Thoracic aorta (tissue), 2 donors: ENCODE data around the gene PDIA6. TPM values are rescaled to one million over a fixed set of nuclear protein-coding genes. Genes with fewer than 3 reads are reported as not detected.

Source experiments
- ATAC-seq: fragments of 150-250 bp; one replicate; pipeline ENCODE4 v1.8.0; 2017; ENCODE audit warnings: low read depth; ENCODE audit not compliant: insufficient number of reproducible peaks, low FRiP score
- DNase-seq: peaks from one replicate; pipeline ENCODE4 v3.0.0-alpha.2; 2020; ENCODE audit warnings: low spot score
- H3K27ac ChIP-seq, 2 donors: fragments of 200-600 bp; sonication (generic); 1 replicate in 1 of 2; 2 replicates in 1 of 2; pipeline ENCODE4 v1.5.1; 2016; ENCODE audit warnings: mild to moderate bottlenecking in 2 of 2, moderate library complexity in 2 of 2
- H3K27me3 ChIP-seq: fragments of 200-600 bp; sonication (generic); replicated peaks from 2 replicates; pipeline ENCODE4 v1.6.0; 2016; ENCODE audit warnings: mild to moderate bottlenecking; ENCODE audit not compliant: insufficient read depth
- H3K36me3 ChIP-seq: fragments of 200-600 bp; sonication (generic); one replicate; pipeline ENCODE4 v1.5.1; 2016
- H3K4me1 ChIP-seq, 2 donors: fragments of 200-600 bp; sonication (generic); 1 replicate in 1 of 2; 2 replicates in 1 of 2; pipeline versions ENCODE4 v1.5.1 to v1.6.0; 2016; ENCODE audit warnings: low read depth in 2 of 2, mild to moderate bottlenecking in 1 of 2; ENCODE audit not compliant: control insufficient read depth in 1 of 2
- H3K4me3 ChIP-seq: fragments of 200-600 bp; sonication (generic); 2 replicates; pipeline ENCODE4 v1.5.1; 2016; ENCODE audit warnings: mild to moderate bottlenecking
- H3K9me3 ChIP-seq: fragments of 200-600 bp; sonication (generic); 2 replicates; pipeline ENCODE4 v1.5.1; 2016
- CTCF ChIP-seq: fragments of 200-600 bp; sonication (generic); IDR thresholded peaks from one replicate; pipeline ENCODE4 v1.5.1; 2019; ENCODE audit warnings: antibody characterized with exemption
- total RNA-seq, 2 donors: library from RNA; depleted of rRNA; stranded (reverse); fragments of >200 nt; gene quantifications; one replicate each; pipeline versions ENCODE4 v1.1.0 to v1.2.3, GENCODE V29; 2016

Gene PDIA6
- total RNA-seq, 2 donors from 2014 or later = 94.9 to 100 TPM

DNA sequence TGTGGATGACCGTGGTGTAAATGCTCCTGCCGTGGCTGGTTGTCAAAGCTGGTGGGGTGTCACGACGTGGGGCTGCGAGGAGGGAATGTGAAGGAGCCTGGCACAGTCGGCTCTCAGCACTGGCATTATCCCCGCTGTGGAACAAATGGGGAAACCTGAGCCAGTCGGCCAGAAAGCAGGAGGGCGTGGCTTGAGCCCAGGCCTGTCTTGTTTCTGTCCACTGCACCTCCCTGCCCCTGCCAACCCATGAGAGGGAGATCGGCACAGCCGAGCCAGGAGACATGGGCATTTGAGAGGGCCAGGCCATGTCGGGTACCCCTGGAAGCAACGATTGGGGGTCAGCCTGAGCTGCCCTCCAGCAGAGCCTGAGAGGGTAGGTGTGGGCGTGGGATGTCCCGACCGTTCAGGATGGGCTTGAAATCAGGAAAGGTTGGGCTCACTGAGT is 44.5 kb downstream of the PDIA6 start:
- Histone ChIP-seq H3K27me3 (no peaks in the 10 kb centered on the region), H3K9me3 (no peaks in the 10 kb centered on the region), H3K36me3 (no peaks in the 10 kb centered on the region), H3K27ac (no peak overlapping the region), H3K4me3 (no peak overlapping the region), H3K4me1 (no peaks in the 10 kb centered on the region)
- DNase-seq = no peak
- no peak for ATAC-seq
- TF ChIP-seq CTCF = no peak

GRCh38 chr2:10765914-10766313 is 46.7 kb downstream of the PDIA6 start:
- no peaks in the 10 kb centered on the region for H3K36me3 ChIP-seq

GRCh38 chr2:10765461-10765860 is 47.1 kb downstream of the PDIA6 start:
- DNase-seq = no peak
- no peak for ATAC-seq

More at GRCh38 chr2:10765914-10766313, 46.7 kb downstream of the PDIA6 start:
- no peaks in the 10 kb centered on the region for H3K9me3 ChIP-seq
- no peaks in the 10 kb centered on the region for H3K27me3 ChIP-seq
- ATAC-seq (no peak), DNase-seq (no peak)
- no peak overlapping the region for H3K4me3 ChIP-seq
- H3K4me1 ChIP-seq = no peaks in the 10 kb centered on the region
- no peak overlapping the region for H3K27ac ChIP-seq
- no peak for TF ChIP-seq CTCF

GRCh38 chr2:10764896-10765295 is 47.7 kb downstream of the PDIA6 start:
- no peak overlapping the region for H3K27ac ChIP-seq
- H3K4me1 ChIP-seq = no peaks in the 10 kb centered on the region
- ATAC-seq = no peak
- no peaks in the 10 kb centered on the region for H3K9me3 ChIP-seq
- H3K36me3 ChIP-seq = no peaks in the 10 kb centered on the region
- H3K27me3 ChIP-seq = no peaks in the 10 kb centered on the region
- TF ChIP-seq CTCF = no peak
- DNase-seq = no peak
- no peak overlapping the region for H3K4me3 ChIP-seq

More at GRCh38 chr2:10765461-10765860, 47.1 kb downstream of the PDIA6 start:
- Histone ChIP-seq H3K4me3 (no peak overlapping the region), H3K27me3 (no peaks in the 10 kb centered on the region), H3K9me3 (no peaks in the 10 kb centered on the region), H3K36me3 (no peaks in the 10 kb centered on the region), H3K27ac (no peak overlapping the region), H3K4me1 (no peaks in the 10 kb centered on the region)
- no peak for TF ChIP-seq CTCF

DNA sequence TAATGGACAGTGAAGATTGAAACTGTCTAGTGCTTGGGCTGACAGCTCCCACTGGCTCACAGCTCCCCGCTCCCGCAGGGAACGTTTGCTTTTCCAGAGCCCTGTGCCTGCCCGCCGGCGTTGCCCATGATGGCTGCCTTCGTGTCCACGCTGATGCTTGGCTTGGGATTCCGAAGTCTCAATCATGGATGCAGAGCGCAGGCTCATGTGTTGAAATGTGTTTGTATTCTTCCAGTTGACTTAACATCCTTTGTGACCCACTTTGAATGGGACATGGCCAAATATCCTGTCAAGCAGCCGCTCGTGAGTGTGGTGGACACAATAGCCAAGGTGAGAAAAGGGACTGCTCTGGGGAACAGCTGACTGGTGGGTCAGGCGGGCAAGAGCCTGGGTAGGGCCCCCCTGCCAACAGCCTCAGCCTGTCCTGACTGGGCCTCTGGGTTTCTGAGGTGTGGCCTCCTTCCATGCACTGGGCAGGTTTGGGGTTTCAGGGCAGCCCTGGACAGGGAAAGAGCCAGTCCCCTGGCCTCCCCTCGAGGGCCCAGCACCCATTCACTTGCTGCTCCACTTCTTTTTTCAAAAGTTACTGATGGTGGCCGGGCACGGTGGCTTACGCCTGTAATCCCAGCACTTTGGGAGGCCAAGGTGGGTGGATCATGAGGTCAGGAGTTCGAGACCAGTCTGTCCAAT is 48.3 kb downstream of the PDIA6 start:
- Histone ChIP-seq H3K27ac (no peak overlapping the region), H3K27me3 (no peaks in the 10 kb centered on the region)
- no peak for TF ChIP-seq CTCF

More for the DNA sequence above, 48.3 kb downstream of the PDIA6 start:
- H3K4me3 ChIP-seq = no peak overlapping the region
- H3K9me3 ChIP-seq = no peaks in the 10 kb centered on the region
- DNase-seq (no peak), ATAC-seq (no peak)
- no peaks in the 10 kb centered on the region for H3K36me3 ChIP-seq
- no peaks in the 10 kb centered on the region for H3K4me1 ChIP-seq
